Suprapubic skin (tissue), 4 donors: ENCODE measurements around the gene MYL11. TPM values are rescaled to one million over a fixed set of nuclear protein-coding genes. Genes with fewer than 3 reads are reported as not detected.
"Not testable (repeated sequence)": the region's sequence is repeated elsewhere in the genome, so short reads cannot be mapped to it uniquely, and the experiment has no call there.

Source experiments
- DNase-seq, 2 donors: peaks; one replicate each; pipeline ENCODE4 v3.0.0-alpha.2; 2019; ENCODE audit warnings: low spot score in 2 of 2
- H3K27ac ChIP-seq: fragments of 200-600 bp; sonication (generic); one replicate; pipeline ENCODE4 v1.5.1; 2019
- H3K27me3 ChIP-seq: fragments of 200-600 bp; sonication (generic); one replicate; pipeline ENCODE4 v1.5.1; 2019
- H3K36me3 ChIP-seq: fragments of 200-600 bp; sonication (generic); one replicate; pipeline ENCODE4 v1.5.1; 2019
- H3K4me1 ChIP-seq: fragments of 200-600 bp; sonication (generic); one replicate; pipeline ENCODE4 v1.5.1; 2019
- H3K4me3 ChIP-seq: fragments of 200-600 bp; sonication (generic); one replicate; pipeline ENCODE4 v1.5.1; 2019; ENCODE audit warnings: mild to moderate bottlenecking
- H3K9me3 ChIP-seq: fragments of 200-600 bp; sonication (generic); one replicate; pipeline ENCODE4 v1.5.1; 2019
- EP300 ChIP-seq: sonication (generic); formaldehyde crosslinking; IDR thresholded peaks from one replicate; pipeline ENCODE4 v1.6.1; 2017; ENCODE audit warnings: antibody characterized with exemption
- POLR2A ChIP-seq, 2 donors: fragments of 450-650 bp; IDR thresholded peaks; one replicate each; pipeline ENCODE4 v1.6.1; 2017; ENCODE audit warnings: antibody characterized with exemption in 2 of 2, mild to moderate bottlenecking in 2 of 2, moderate library complexity in 2 of 2
- POLR2AphosphoS5 ChIP-seq, 3 donors: sonication (generic); formaldehyde crosslinking; IDR thresholded peaks; one replicate each; pipeline ENCODE4 v1.6.1; 2017; ENCODE audit warnings: antibody characterized with exemption in 3 of 3
- WGBS: methylation state at CpG from one replicate; pipeline ENCODE4 v1.1.5; 2018; 5-methylcytosine and 5-hydroxymethylcytosine counted together
- total RNA-seq, 4 donors: library from RNA; depleted of rRNA; stranded (reverse); fragments of >200 nt; gene quantifications; one replicate each; pipeline ENCODE4 v1.1.0, GENCODE V29; 2016
- TF ChIP-seq, protein P1 (sequence below), 2 donors: fragments of 200-600 bp in 1 of 2; fragments of 450-650 bp in 1 of 2; sonication (generic) in 1 of 2; IDR thresholded peaks; one replicate each; pipeline ENCODE4 v1.5.1; 2016 to 2019; ENCODE audit warnings: antibody characterized with exemption in 2 of 2, mild to moderate bottlenecking in 1 of 2, moderate library complexity in 1 of 2

The MYL11 gene, protein sequence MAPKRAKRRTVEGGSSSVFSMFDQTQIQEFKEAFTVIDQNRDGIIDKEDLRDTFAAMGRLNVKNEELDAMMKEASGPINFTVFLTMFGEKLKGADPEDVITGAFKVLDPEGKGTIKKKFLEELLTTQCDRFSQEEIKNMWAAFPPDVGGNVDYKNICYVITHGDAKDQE
- not detected for total RNA-seq

- no peak for TF ChIP-seq EP300
- no peak for TF ChIP-seq POLR2A (IDR thresholded peaks at IDR 0.05)
- no peak for TF ChIP-seq POLR2AphosphoS5 (IDR thresholded peaks at IDR 0.05)
- TF ChIP-seq, protein P1, sequence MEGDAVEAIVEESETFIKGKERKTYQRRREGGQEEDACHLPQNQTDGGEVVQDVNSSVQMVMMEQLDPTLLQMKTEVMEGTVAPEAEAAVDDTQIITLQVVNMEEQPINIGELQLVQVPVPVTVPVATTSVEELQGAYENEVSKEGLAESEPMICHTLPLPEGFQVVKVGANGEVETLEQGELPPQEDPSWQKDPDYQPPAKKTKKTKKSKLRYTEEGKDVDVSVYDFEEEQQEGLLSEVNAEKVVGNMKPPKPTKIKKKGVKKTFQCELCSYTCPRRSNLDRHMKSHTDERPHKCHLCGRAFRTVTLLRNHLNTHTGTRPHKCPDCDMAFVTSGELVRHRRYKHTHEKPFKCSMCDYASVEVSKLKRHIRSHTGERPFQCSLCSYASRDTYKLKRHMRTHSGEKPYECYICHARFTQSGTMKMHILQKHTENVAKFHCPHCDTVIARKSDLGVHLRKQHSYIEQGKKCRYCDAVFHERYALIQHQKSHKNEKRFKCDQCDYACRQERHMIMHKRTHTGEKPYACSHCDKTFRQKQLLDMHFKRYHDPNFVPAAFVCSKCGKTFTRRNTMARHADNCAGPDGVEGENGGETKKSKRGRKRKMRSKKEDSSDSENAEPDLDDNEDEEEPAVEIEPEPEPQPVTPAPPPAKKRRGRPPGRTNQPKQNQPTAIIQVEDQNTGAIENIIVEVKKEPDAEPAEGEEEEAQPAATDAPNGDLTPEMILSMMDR (IDR thresholded peaks at IDR 0.05) = no peak
- H3K27me3 ChIP-seq = no peaks in the 10 kb centered on the region
- H3K36me3 ChIP-seq = no peaks in the 10 kb centered on the region
- DNase-seq = no peak
- no peaks in the 10 kb centered on the region for H3K9me3 ChIP-seq
- peaks cover 29% of the 10 kb centered on the region for H3K4me1 ChIP-seq
- WGBS = 68% methylated on average over 6 of the region's 6 CpGs
- H3K27ac ChIP-seq = no peak within 1 kb of the TSS
- no peak within 1 kb of the TSS for H3K4me3 ChIP-seq
Measured at GRCh38 chr16:30374538-30374937, at the start of gene MYL11. TSS of gene MYL11 (plus strand) at chr16:30374802. CDS start at chr16:30374858, 56 bp downstream.

GRCh38 chr16:30334473-30334989 is 40.1 kb upstream of the MYL11 start:
- Histone ChIP-seq H3K27ac (peak overlapping the region; percentile 97), H3K4me3 (peak overlapping the region; percentile 71)
- not testable (repeated sequence) for H3K27me3 ChIP-seq, H3K9me3 ChIP-seq, H3K36me3 ChIP-seq, H3K4me1 ChIP-seq
- DNase-seq = peak in 1 of 2 donors; percentile 86
- 0% methylated on average over 5 of the region's 33 CpGs for WGBS

- peak in 1 of 2 donors; percentile 88 for DNase-seq
- 0% methylated on average over 2 of the region's 70 CpGs for whole genome bisulfite sequencing
Measured at GRCh38 chr16:30335028-30335597, 39.5 kb upstream of the MYL11 start.

GRCh38 chr16:30335598-30336474 is 38.8 kb upstream of the MYL11 start:
- Histone ChIP-seq H3K36me3 (no peaks in the 10 kb centered on the region), H3K9me3 (no peaks in the 10 kb centered on the region), H3K27ac (peak overlapping the region; percentile 97), H3K27me3 (no peaks in the 10 kb centered on the region), H3K4me3 (peak overlapping the region; percentile 71), H3K4me1 (peaks cover 8% of the 10 kb centered on the region)
- DNase-seq = peak in 1 of 2 donors; percentile 73
- 45% methylated on average over 16 of the region's 17 CpGs for WGBS
- TF ChIP-seq POLR2AphosphoS5 (IDR thresholded peaks at IDR 0.05) (no peak), POLR2A (IDR thresholded peaks at IDR 0.05) (no peak), EP300 (no peak)
- TF ChIP-seq, protein P1 (IDR thresholded peaks at IDR 0.05) = no peak

More at GRCh38 chr16:30335028-30335597, 39.5 kb upstream of the MYL11 start:
- not testable (repeated sequence) for H3K27me3 ChIP-seq, H3K4me1 ChIP-seq, H3K9me3 ChIP-seq, H3K36me3 ChIP-seq
- TF ChIP-seq POLR2A (IDR thresholded peaks at IDR 0.05) = peak; percentile 47 to 61
- Histone ChIP-seq H3K27ac (peak overlapping the region; percentile 97), H3K4me3 (peak overlapping the region; percentile 71)

- not testable (repeated sequence) for H3K4me3 ChIP-seq, H3K27ac ChIP-seq, H3K4me1 ChIP-seq, H3K27me3 ChIP-seq, DNase-seq, H3K9me3 ChIP-seq, H3K36me3 ChIP-seq
- 97% methylated on average over 10 of the region's 10 CpGs for WGBS
Measured at GRCh38 chr16:30337964-30338357, 36.6 kb upstream of the MYL11 start.

GRCh38 chr16:30338715-30339114 is 35.9 kb upstream of the MYL11 start:
- H3K36me3 ChIP-seq = not testable (repeated sequence)
- 79% methylated on average over 5 of the region's 5 CpGs for WGBS

GRCh38 chr16:30340621-30341020 is 34.0 kb upstream of the MYL11 start:
- no peak overlapping the region for H3K4me3 ChIP-seq
- no peak for DNase-seq
- no peaks in the 10 kb centered on the region for H3K9me3 ChIP-seq
- peaks cover 6% of the 10 kb centered on the region for H3K4me1 ChIP-seq
- H3K27me3 ChIP-seq = no peaks in the 10 kb centered on the region
- WGBS = 88% methylated on average over 12 of the region's 13 CpGs
- TF ChIP-seq POLR2AphosphoS5 (IDR thresholded peaks at IDR 0.05) = no peak
- no peak for TF ChIP-seq EP300
- no peak for TF ChIP-seq POLR2A (IDR thresholded peaks at IDR 0.05)
- TF ChIP-seq, protein P1 (IDR thresholded peaks at IDR 0.05) = no peak
- H3K27ac ChIP-seq = no peak overlapping the region
- H3K36me3 ChIP-seq = no peaks in the 10 kb centered on the region

More at GRCh38 chr16:30338715-30339114, 35.9 kb upstream of the MYL11 start:
- not testable (repeated sequence) for H3K27me3 ChIP-seq, H3K9me3 ChIP-seq, H3K27ac ChIP-seq, H3K4me3 ChIP-seq, H3K4me1 ChIP-seq, DNase-seq

GRCh38 chr16:30341971-30342370 is 32.6 kb upstream of the MYL11 start:
- not testable (repeated sequence) for H3K4me3 ChIP-seq, H3K36me3 ChIP-seq, H3K27ac ChIP-seq, H3K27me3 ChIP-seq, H3K4me1 ChIP-seq, DNase-seq, H3K9me3 ChIP-seq
- 92% methylated on average over 8 of the region's 8 CpGs for WGBS
